Activated CD4-positive, alpha-beta T cell treated with anti-CD3 and anti-CD28 coated beads, Interleukin-2, amount 10 ng/mL, durations not matched to agents 24 days and 14 days (primary cell): ENCODE data around the gene SKAP1. TPM values are rescaled to one million over a fixed set of nuclear protein-coding genes. Genes with fewer than 3 reads are reported as not detected.

Experiments
- DNase-seq: peaks from one replicate; pipeline ENCODE4 v3.0.0; 2022
- H3K27ac Mint-ChIP-seq: one replicate; pipeline ENCODE4 v1.8.0; 2022; ENCODE audit warnings: mild to moderate bottlenecking, mixed read lengths
- H3K27me3 Mint-ChIP-seq: one replicate; pipeline ENCODE4 v1.8.0; 2022; ENCODE audit warnings: mixed read lengths
- H3K36me3 Mint-ChIP-seq: one replicate; pipeline ENCODE4 v1.8.0; 2022; ENCODE audit warnings: low read depth, mild to moderate bottlenecking, mixed read lengths
- H3K4me1 Mint-ChIP-seq: one replicate; pipeline ENCODE4 v1.8.0; 2021; ENCODE audit warnings: mixed read lengths
- H3K4me3 Mint-ChIP-seq: one replicate; pipeline ENCODE4 v1.8.0; 2022; ENCODE audit warnings: mild to moderate bottlenecking, moderate library complexity, mixed read lengths
- H3K9me3 Mint-ChIP-seq: one replicate; pipeline ENCODE4 v1.8.0; 2021; ENCODE audit warnings: mixed read lengths
- intact Hi-C: fragments of 100-400 bp; cut with micrococcal nuclease; formaldehyde crosslinking; loops from one replicate; pipeline ENCODE4 v1.15.1; 2023
- total RNA-seq: library from RNA; stranded (reverse); gene quantifications from 2 replicates; pipeline ENCODE4 v1.2.3, GENCODE V29; 2022

The SKAP1 gene
- total RNA-seq, 1 donor from 2014 or later = 59.3 TPM

GRCh38 chr17:48283411-48283810 is 146.6 kb downstream of the SKAP1 start:
- DNase-seq = no peak
- Mint-ChIP-seq H3K9me3 (no peaks in the 10 kb centered on the region), H3K36me3 (peaks cover 17% of the 10 kb centered on the region), H3K27me3 (no peaks in the 10 kb centered on the region), H3K4me1 (peaks cover 6% of the 10 kb centered on the region), H3K4me3 (no peak overlapping the region), H3K27ac (no peak overlapping the region)
- intact Hi-C loops = no loop called here

- H3K9me3 Mint-ChIP-seq = no peaks in the 10 kb centered on the region
- intact Hi-C loops = no loop called here
- H3K4me1 Mint-ChIP-seq = peaks cover 6% of the 10 kb centered on the region
- H3K4me3 Mint-ChIP-seq = no peak overlapping the region
- H3K27ac Mint-ChIP-seq = no peak overlapping the region
- peaks cover 20% of the 10 kb centered on the region for H3K36me3 Mint-ChIP-seq
- DNase-seq = no peak
- no peaks in the 10 kb centered on the region for H3K27me3 Mint-ChIP-seq
Observed at GRCh38 chr17:48282303-48282702, 147.7 kb downstream of the SKAP1 start.

- Mint-ChIP-seq H3K9me3 (no peaks in the 10 kb centered on the region), H3K4me3 (no peak overlapping the region), H3K36me3 (peaks cover 24% of the 10 kb centered on the region), H3K27me3 (no peaks in the 10 kb centered on the region), H3K4me1 (peaks cover 12% of the 10 kb centered on the region), H3K27ac (no peak overlapping the region)
- no peak for DNase-seq
- intact Hi-C loops = no loop called here
Observed at GRCh38 chr17:48278760-48279491, 151.1 kb downstream of the SKAP1 start.

GRCh38 chr17:48276776-48277175 is 153.2 kb downstream of the SKAP1 start:
- no peak for DNase-seq
- peaks cover 22% of the 10 kb centered on the region for H3K36me3 Mint-ChIP-seq
- H3K4me1 Mint-ChIP-seq = peaks cover 10% of the 10 kb centered on the region
- no peaks in the 10 kb centered on the region for H3K27me3 Mint-ChIP-seq
- no peak overlapping the region for H3K27ac Mint-ChIP-seq
- H3K9me3 Mint-ChIP-seq = no peaks in the 10 kb centered on the region
- intact Hi-C loops = no loop called here
- no peak overlapping the region for H3K4me3 Mint-ChIP-seq

GRCh38 chr17:48270899-48271298 is 159.1 kb downstream of the SKAP1 start:
- intact Hi-C loops = no loop called here
- Mint-ChIP-seq H3K27ac (no peak overlapping the region), H3K4me3 (no peak overlapping the region), H3K36me3 (peaks cover 12% of the 10 kb centered on the region), H3K4me1 (peaks cover 5% of the 10 kb centered on the region), H3K9me3 (no peaks in the 10 kb centered on the region), H3K27me3 (no peaks in the 10 kb centered on the region)
- DNase-seq = no peak

GRCh38 chr17:48269209-48269608 is 160.8 kb downstream of the SKAP1 start:
- Mint-ChIP-seq H3K27me3 (no peaks in the 10 kb centered on the region), H3K9me3 (no peaks in the 10 kb centered on the region), H3K4me3 (no peak overlapping the region), H3K36me3 (peaks cover 2% of the 10 kb centered on the region), H3K27ac (no peak overlapping the region), H3K4me1 (peaks cover 15% of the 10 kb centered on the region)
- intact Hi-C loops = no loop called here
- no peak for DNase-seq

- H3K4me1 Mint-ChIP-seq = peaks cover 15% of the 10 kb centered on the region
- peaks cover 13% of the 10 kb centered on the region for H3K36me3 Mint-ChIP-seq
- H3K9me3 Mint-ChIP-seq = no peaks in the 10 kb centered on the region
- H3K27ac Mint-ChIP-seq = no peak overlapping the region
- H3K27me3 Mint-ChIP-seq = no peaks in the 10 kb centered on the region
- no peak for DNase-seq
- intact Hi-C loops = loop anchor here (5.0 kb wide), 1 partner anchor 34 kb away; no protein-coding TSS in a partner anchor
- H3K4me3 Mint-ChIP-seq = no peak overlapping the region
Observed at GRCh38 chr17:48263731-48264035, 166.3 kb downstream of the SKAP1 start.

- Mint-ChIP-seq H3K27ac (no peak overlapping the region), H3K36me3 (peaks cover 13% of the 10 kb centered on the region), H3K9me3 (no peaks in the 10 kb centered on the region), H3K27me3 (no peaks in the 10 kb centered on the region), H3K4me1 (peaks cover 15% of the 10 kb centered on the region), H3K4me3 (no peak overlapping the region)
- no peak for DNase-seq
- intact Hi-C loops = loop anchor here (5.0 kb wide), 1 partner anchor 34 kb away; no protein-coding TSS in a partner anchor
Observed at GRCh38 chr17:48262982-48263730, 166.9 kb downstream of the SKAP1 start.

GRCh38 chr17:48261297-48261880 is 168.6 kb downstream of the SKAP1 start:
- peaks cover 16% of the 10 kb centered on the region for H3K36me3 Mint-ChIP-seq
- DNase-seq = no peak
- no peaks in the 10 kb centered on the region for H3K27me3 Mint-ChIP-seq
- H3K4me1 Mint-ChIP-seq = peaks cover 13% of the 10 kb centered on the region
- no peak overlapping the region for H3K27ac Mint-ChIP-seq
- intact Hi-C loops = loop anchor here (5.0 kb wide), 1 partner anchor 36 kb away; no protein-coding TSS in a partner anchor
- H3K9me3 Mint-ChIP-seq = no peaks in the 10 kb centered on the region
- no peak overlapping the region for H3K4me3 Mint-ChIP-seq

GRCh38 chr17:48259694-48260291 is 170.2 kb downstream of the SKAP1 start:
- H3K9me3 Mint-ChIP-seq = no peaks in the 10 kb centered on the region
- DNase-seq = no peak
- H3K36me3 Mint-ChIP-seq = peaks cover 18% of the 10 kb centered on the region
- H3K27me3 Mint-ChIP-seq = no peaks in the 10 kb centered on the region
- intact Hi-C loops = loop anchor here (5.0 kb wide), 1 partner anchor 38 kb away; no protein-coding TSS in a partner anchor
- no peak overlapping the region for H3K27ac Mint-ChIP-seq
- H3K4me1 Mint-ChIP-seq = peaks cover 5% of the 10 kb centered on the region
- H3K4me3 Mint-ChIP-seq = no peak overlapping the region

- H3K9me3 Mint-ChIP-seq = no peaks in the 10 kb centered on the region
- H3K27me3 Mint-ChIP-seq = no peaks in the 10 kb centered on the region
- peaks cover 18% of the 10 kb centered on the region for H3K36me3 Mint-ChIP-seq
- H3K4me3 Mint-ChIP-seq = no peak overlapping the region
- intact Hi-C loops = no loop called here
- no peak overlapping the region for H3K27ac Mint-ChIP-seq
- DNase-seq = no peak
- peaks cover 2% of the 10 kb centered on the region for H3K4me1 Mint-ChIP-seq
Observed at GRCh38 chr17:48258331-48258730, 171.7 kb downstream of the SKAP1 start.

GRCh38 chr17:48255759-48256158 is 174.3 kb downstream of the SKAP1 start:
- no peaks in the 10 kb centered on the region for H3K9me3 Mint-ChIP-seq
- intact Hi-C loops = no loop called here
- DNase-seq = no peak
- no peaks in the 10 kb centered on the region for H3K27me3 Mint-ChIP-seq
- no peak overlapping the region for H3K4me3 Mint-ChIP-seq
- H3K4me1 Mint-ChIP-seq = peaks cover 2% of the 10 kb centered on the region
- H3K36me3 Mint-ChIP-seq = peaks cover 9% of the 10 kb centered on the region
- no peak overlapping the region for H3K27ac Mint-ChIP-seq

- H3K36me3 Mint-ChIP-seq = peaks cover 7% of the 10 kb centered on the region
- H3K27me3 Mint-ChIP-seq = no peaks in the 10 kb centered on the region
- intact Hi-C loops = no loop called here
- DNase-seq = no peak
- no peak overlapping the region for H3K4me3 Mint-ChIP-seq
- H3K27ac Mint-ChIP-seq = no peak overlapping the region
- H3K9me3 Mint-ChIP-seq = no peaks in the 10 kb centered on the region
- H3K4me1 Mint-ChIP-seq = peaks cover 2% of the 10 kb centered on the region
Observed at GRCh38 chr17:48254896-48255295, 175.1 kb downstream of the SKAP1 start.

- DNase-seq = no peak
- H3K9me3 Mint-ChIP-seq = no peaks in the 10 kb centered on the region
Observed at GRCh38 chr17:48253975-48254374, 176.0 kb downstream of the SKAP1 start.

More at GRCh38 chr17:48253975-48254374, 176.0 kb downstream of the SKAP1 start:
- Mint-ChIP-seq H3K36me3 (peaks cover 7% of the 10 kb centered on the region), H3K4me3 (no peak overlapping the region), H3K4me1 (peaks cover 2% of the 10 kb centered on the region), H3K27me3 (no peaks in the 10 kb centered on the region), H3K27ac (no peak overlapping the region)
- intact Hi-C loops = no loop called here
